HG03159 (cell line): ENCODE results near the gene GNGT2.
"Not testable (repeated sequence)": the region's sequence is repeated elsewhere in the genome, so short reads cannot be mapped to it uniquely, and the experiment has no call there.

ENCODE experiments used
- ATAC-seq: cut with Tn5 transposase; IDR thresholded peaks from one replicate; pipeline ENCODE4 v1.9.1; 2021; ENCODE audit warnings: mild to moderate bottlenecking, moderate library complexity; ENCODE audit not compliant: unreplicated experiment

GNGT2 gene

DNA sequence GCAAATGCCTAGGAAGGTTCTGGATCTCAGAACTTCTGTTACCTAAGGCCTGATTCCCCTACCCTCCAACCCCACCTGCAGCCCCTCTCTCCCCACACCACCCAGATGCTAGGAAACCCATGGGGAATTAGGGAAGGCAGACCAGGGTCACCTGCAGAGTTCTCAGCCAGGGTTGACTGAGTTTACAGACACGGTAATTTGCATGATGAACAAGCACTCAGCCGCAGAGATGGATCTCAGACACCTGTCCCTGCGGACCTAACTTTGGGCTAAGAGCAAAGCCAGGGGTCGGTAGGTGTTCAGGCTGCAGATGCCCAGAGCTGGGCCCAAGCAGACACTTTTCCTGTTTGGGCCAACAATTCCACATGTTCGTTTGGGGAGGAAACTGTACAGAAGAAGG lies 3.0 kb upstream of the GNGT2 start:
- no peak for ATAC-seq

DNA sequence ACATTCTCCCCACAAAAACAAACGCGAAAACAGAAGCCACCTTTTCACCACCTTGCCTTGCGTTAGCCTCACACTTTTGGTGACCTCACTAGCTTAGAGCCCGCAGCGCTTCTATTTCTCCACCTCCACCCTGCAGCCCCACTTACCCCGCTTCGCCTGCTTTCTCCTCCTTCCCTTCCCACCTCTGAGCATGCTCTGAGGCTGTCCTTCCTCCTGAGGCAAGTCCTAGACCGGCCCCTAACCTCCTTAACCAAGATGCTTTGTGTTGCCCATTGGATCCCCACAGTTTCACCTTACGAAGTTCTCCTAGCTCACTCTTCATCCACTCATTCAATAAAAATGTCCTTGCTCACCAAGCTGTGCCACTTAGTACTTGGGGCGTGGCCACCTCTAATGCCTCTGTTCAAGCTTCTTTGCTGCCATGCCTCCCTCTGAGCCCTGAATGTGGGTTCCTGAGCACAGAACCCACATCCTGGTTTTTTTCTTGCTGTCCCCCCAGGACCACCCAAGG lies 1.3 kb downstream of the GNGT2 start:
- no peak for ATAC-seq

- no peak for ATAC-seq
Observed at GRCh38 chr17:49204516-49204915, 5.9 kb downstream of the GNGT2 start.

DNA sequence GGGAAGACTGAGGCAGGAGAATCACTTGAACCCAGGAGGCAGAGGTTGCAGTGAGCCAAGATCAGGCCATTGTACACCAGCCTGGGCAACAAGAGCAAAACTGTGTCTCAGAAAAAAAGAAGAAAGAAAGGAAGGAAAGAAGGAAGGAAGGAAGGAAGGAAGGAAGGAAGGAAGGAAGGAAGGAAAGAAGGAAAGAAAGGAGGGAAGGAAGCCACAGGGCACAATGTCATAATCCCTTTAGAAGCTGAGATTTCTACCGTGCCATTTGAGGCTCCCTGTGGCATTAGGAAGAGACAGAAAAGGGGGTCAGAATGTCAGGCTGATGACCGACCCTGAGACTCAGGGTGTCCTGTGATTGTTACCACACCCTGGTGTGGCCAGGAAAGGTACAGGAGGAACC lies 6.6 kb downstream of the GNGT2 start:
- no peak for ATAC-seq

GRCh38 chr17:49201481-49201927 lies 8.9 kb downstream of the GNGT2 start:
- ATAC-seq: no peak

DNA sequence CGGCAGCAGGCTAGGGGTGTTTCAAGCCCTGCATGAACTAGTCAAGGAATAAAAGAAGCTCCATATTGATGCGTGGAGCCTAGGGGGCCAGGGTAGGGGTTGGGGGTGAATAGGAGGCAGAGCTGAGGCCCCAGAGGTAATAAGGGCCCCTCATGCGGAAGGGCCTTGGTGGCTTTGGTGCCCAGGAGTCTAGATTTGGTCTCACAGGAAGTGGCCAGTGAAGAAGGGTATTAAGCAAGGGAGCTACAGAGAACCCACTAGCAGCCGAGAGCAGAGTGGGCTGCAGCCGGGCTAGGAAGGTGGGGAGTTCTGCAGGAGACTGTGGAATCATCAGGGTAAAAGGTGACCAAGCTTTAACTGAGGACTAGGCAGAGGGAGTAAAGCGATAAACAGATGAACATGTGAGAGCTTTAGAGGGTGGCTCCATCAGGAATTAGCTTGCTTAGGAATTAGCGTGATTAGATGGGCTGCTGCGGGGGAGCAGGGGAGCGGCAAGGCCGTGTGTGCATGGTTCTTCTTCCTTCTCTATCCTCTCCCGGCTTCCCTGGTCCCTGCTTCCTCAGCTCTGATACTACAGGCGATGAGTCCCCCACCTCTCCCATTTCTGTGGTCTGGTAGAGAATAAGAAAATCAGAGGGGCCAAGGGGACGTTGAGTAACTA lies 9.8 kb downstream of the GNGT2 start:
- no peak for ATAC-seq

- ATAC-seq: no peak
Observed at GRCh38 chr17:49198211-49198610, 12.2 kb downstream of the GNGT2 start.

GRCh38 chr17:49197346-49197998 lies 12.9 kb downstream of the GNGT2 start:
- ATAC-seq: no peak

GRCh38 chr17:49196520-49196919 lies 13.9 kb downstream of the GNGT2 start:
- no peak for ATAC-seq

GRCh38 chr17:49195751-49196150 lies 14.6 kb downstream of the GNGT2 start:
- no peak for ATAC-seq

DNA sequence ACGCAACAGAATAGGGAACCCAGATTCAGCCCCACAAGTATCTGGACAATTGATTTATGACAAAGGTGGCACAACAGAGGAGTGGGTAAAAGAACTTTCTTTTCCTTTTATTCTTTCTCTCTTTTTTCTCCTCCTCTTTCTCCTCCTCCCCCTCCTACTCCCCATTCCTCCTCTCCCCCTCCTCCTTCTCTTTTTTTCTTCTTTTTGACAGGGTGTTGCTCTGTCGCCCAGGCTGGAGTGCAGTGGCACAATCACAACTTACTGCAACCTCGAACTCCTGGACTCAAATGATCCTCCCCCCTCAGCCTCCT lies 16.1 kb downstream of the GNGT2 start:
- no peak for ATAC-seq

DNA sequence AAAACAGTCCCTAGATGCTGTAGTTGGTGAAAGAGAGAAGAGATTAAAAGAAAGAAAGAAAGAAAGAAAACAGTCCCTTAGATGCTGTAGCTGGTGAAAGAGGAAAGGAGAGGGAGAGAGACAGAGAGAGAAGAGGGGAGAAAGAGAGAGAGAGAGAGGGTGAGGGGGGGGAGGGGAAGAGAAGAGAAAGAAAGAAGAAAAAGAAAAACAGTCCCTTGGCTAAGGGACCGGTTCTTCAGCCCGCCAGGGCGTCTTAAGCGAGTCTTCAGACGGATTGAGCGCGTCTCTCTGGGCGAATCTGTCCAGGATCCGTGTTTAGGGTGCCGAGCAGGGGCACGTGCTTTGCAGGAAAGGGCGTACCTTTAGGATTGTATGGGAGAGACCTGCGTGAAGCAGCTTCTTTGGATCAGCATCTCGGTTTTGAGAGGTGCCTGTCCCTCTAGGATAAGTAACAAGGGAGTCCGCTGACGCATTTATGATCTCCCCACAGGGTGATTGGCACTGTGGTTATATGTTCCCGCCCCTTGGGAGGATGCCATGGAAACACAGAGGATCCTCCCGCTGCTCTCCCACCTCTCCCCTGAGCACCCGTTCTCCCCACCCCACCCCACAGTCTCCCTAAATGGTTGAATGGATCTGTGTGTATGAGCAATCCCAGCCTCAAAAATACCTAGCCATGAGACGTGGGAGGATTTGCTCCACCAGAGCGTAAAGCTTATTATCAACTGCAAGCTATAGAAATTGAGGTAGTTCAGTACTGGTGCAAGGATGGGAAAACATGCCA lies 16.7 kb downstream of the GNGT2 start:
- no peak for ATAC-seq

- peak; percentile 45 for ATAC-seq
Observed at GRCh38 chr17:49191917-49192741, 18.2 kb downstream of the GNGT2 start.

- ATAC-seq: no peak
Observed at GRCh38 chr17:49191409-49191916, 18.9 kb downstream of the GNGT2 start.

DNA sequence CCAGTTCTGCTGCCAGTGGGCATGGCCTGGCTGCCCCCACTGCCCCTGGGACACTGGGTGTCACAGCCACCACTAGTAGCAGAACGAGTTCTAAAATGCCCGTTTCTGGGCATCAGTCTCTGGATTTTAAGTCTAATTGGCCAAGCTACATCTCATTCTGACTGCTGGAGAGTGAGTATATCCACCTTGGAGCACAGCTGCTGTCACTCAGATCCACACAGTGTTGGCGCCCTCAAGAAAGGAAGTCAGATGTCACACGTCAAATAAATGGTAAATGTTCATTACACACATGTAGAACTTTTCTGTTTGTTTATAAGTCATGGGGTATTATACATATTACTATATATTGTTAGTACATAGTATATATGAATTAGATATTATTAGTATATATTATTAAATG lies 19.4 kb downstream of the GNGT2 start:
- no peak for ATAC-seq

GRCh38 chr17:49187301-49187700 lies 23.1 kb downstream of the GNGT2 start:
- ATAC-seq: no peak

- ATAC-seq: not testable (repeated sequence)
Observed at GRCh38 chr17:49185381-49185780, 25.0 kb downstream of the GNGT2 start.

DNA sequence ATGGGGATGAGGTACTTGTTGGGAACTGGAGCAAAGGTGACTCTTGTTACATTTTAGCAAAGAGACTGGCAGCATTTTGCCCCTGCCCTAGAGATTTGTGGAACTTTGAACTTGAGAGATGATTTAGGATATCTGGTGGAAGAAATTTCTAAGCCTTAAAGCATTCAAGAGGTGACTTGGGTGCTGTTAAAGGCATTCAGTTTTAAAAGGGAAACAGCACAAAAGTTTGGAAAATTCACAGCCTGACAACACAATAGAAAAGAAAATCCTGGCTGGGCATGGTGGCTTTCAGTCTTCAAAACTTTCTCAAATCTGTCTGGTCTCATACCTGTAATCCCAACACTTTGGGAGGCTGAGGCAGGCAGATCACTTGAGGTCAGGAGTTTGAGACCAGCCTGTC lies 25.9 kb downstream of the GNGT2 start:
- ATAC-seq: not testable (repeated sequence)

DNA sequence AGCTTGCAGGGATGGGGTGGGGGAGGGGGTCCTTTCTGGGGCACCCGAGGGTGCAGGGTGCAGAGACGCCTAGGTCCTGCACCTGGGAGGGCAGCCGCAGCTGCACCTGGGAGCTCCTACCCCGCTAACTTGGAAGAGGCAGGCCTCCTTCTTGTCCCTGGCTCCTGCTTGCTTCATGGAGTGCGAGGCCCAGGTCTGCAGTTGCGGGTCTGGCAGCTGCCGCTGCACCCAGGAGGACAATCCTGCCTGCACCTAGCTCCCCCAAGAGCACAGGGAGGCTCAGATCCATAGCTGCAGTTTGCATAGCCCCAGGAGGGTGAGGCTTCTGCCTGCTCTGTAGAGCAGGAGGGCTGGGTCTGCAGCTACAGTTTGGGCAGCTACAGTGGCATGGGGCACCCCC lies 26.6 kb downstream of the GNGT2 start:
- no peak for ATAC-seq

DNA sequence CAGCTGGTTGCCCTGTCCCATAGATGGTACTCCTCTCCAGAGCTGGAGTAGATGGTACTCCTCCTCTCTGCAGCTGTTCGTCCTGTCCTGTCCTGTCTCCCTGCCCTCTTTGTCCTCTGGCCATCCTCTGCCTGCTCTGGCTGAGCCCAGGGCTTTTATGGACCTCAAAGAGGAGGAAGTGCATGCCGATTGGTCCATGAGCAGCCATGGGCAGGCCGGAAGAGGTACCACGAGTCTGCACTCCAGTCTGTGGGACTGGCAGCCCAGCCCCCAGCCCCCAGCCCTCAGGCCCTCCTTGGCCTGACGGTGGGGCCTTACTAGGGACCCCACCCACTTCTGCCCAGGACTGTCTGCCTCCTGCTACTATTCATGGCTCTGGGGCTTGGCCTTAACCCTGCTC lies 27.0 kb downstream of the GNGT2 start:
- ATAC-seq: no peak
